Activated CD8-positive, alpha-beta memory T cell treated with anti-CD3 and anti-CD28 coated beads, Interleukin-2, amount 10 ng/mL, durations not matched to agents 7 days and 5 days (primary cell): ENCODE data around the gene RAPGEF3. TPM values are rescaled to one million over a fixed set of nuclear protein-coding genes. Genes with fewer than 3 reads are reported as not detected.

Experiments
- ATAC-seq: fragments of 150-1000 bp; cut with Tn5 transposase; one replicate; pipeline ENCODE4 v1.10.0; 2021; ENCODE audit warnings: moderate library complexity
- CTCF ChIA-PET: fragments of 350-600 bp; sonication (Branson Sonifier 250); formaldehyde crosslinking; loops from one replicate; lab custom pipeline; 2021; ENCODE audit warnings: antibody characterized with exemption; lab: Charles Lee
- DNase-seq: peaks from one replicate; pipeline ENCODE4 v3.0.0-alpha.2; 2020
- H3K27ac Mint-ChIP-seq: one replicate; pipeline ENCODE4 v1.8.0; 2021; ENCODE audit warnings: mild to moderate bottlenecking, mixed read lengths
- H3K27me3 Mint-ChIP-seq: one replicate; pipeline ENCODE4 v1.8.0; 2021; ENCODE audit warnings: mixed read lengths
- H3K36me3 Mint-ChIP-seq: one replicate; pipeline ENCODE4 v1.8.0; 2021; ENCODE audit warnings: mild to moderate bottlenecking, mixed read lengths
- H3K4me1 Mint-ChIP-seq: one replicate; pipeline ENCODE4 v1.8.0; 2021; ENCODE audit warnings: mixed read lengths
- H3K4me3 Mint-ChIP-seq: one replicate; pipeline ENCODE4 v1.8.0; 2021; ENCODE audit warnings: mild to moderate bottlenecking, moderate library complexity, mixed read lengths
- H3K9me3 Mint-ChIP-seq: one replicate; pipeline ENCODE4 v1.8.0; 2022; ENCODE audit warnings: low read depth, mixed read lengths
- total RNA-seq, 2 experiments: library from RNA; stranded (reverse); gene quantifications; one replicate each; pipeline ENCODE4 v1.2.3, GENCODE V29; 2021

The RAPGEF3 gene
- total RNA-seq, 2 experiments from 2014 or later: 1.5 to 1.9 TPM

- no peak overlapping the region for H3K4me3 Mint-ChIP-seq
- peaks cover 38% of the 10 kb centered on the region for H3K4me1 Mint-ChIP-seq
- H3K27ac Mint-ChIP-seq: peak overlapping the region; percentile 21
- CTCF ChIA-PET: interaction anchor here (0.6 to 19.5 kb wide), 17 partner anchors 10 to 610 kb away, joined by 3 to 954 read pairs (median 8); partner anchors contain the start of genes ENDOU, RAPGEF3 and RPAP3
- peaks cover 5% of the 10 kb centered on the region for H3K36me3 Mint-ChIP-seq
- no peaks in the 10 kb centered on the region for H3K9me3 Mint-ChIP-seq
- no peaks in the 10 kb centered on the region for H3K27me3 Mint-ChIP-seq
- peak; percentile 94 for DNase-seq
- ATAC-seq: peak; percentile 87
Measured at GRCh38 chr12:47779301-47779942, 20.7 kb upstream of the RAPGEF3 start.

DNA sequence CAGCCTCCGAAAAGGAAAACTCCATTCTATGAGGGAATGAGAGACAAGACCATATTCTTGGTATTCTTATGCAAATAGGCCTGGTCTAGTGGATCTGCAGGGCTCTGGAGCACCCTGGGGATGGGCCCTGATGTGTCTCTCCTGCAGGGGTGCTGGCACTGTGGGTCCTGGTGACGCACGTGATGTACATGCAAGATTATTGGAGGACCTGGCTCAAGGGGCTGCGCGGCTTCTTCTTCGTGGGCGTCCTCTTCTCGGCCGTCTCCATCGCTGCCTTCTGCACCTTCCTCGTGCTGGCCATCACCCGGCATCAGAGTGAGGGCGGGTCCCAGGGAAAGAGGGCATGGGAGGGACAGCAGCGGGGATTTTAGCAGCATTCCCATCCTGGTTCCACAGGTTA lies 20.2 kb upstream of the RAPGEF3 start:
- no peak overlapping the region for H3K4me3 Mint-ChIP-seq
- no peak for DNase-seq
- H3K36me3 Mint-ChIP-seq: peaks cover 4% of the 10 kb centered on the region
- CTCF ChIA-PET: interaction anchor here (0.5 to 19.5 kb wide), 17 partner anchors 11 to 609 kb away, joined by 3 to 954 read pairs (median 8); partner anchors contain the start of genes ENDOU, RAPGEF3 and RPAP3
- H3K4me1 Mint-ChIP-seq: peaks cover 44% of the 10 kb centered on the region
- no peaks in the 10 kb centered on the region for H3K9me3 Mint-ChIP-seq
- peak overlapping the region; percentile 36 for H3K27ac Mint-ChIP-seq
- no peak for ATAC-seq
- H3K27me3 Mint-ChIP-seq: no peaks in the 10 kb centered on the region

GRCh38 chr12:47777741-47778558 lies 19.3 kb upstream of the RAPGEF3 start:
- CTCF ChIA-PET: interaction anchor here (0.7 to 19.5 kb wide), 16 partner anchors 8 to 106 kb away, joined by 3 to 954 read pairs (median 9); partner anchors contain the start of genes ENDOU, RAPGEF3 and RPAP3
- no peak for ATAC-seq
- Mint-ChIP-seq H3K4me1 (peaks cover 48% of the 10 kb centered on the region), H3K4me3 (no peak overlapping the region), H3K27me3 (no peaks in the 10 kb centered on the region), H3K27ac (peak overlapping the region; percentile 6), H3K9me3 (no peaks in the 10 kb centered on the region), H3K36me3 (peaks cover 5% of the 10 kb centered on the region)
- DNase-seq: no peak

- peaks cover 5% of the 10 kb centered on the region for H3K27me3 Mint-ChIP-seq
- no peaks in the 10 kb centered on the region for H3K9me3 Mint-ChIP-seq
- peak overlapping the region; percentile 12 for H3K27ac Mint-ChIP-seq
- peaks cover 2% of the 10 kb centered on the region for H3K36me3 Mint-ChIP-seq
- CTCF ChIA-PET: interaction anchor here (0.9 to 19.5 kb wide), 9 partner anchors 9 to 107 kb away, joined by 4 to 954 read pairs (median 26); partner anchors contain the start of genes ENDOU, RAPGEF3 and RPAP3
- no peak overlapping the region for H3K4me3 Mint-ChIP-seq
- DNase-seq: no peak
- H3K4me1 Mint-ChIP-seq: peaks cover 50% of the 10 kb centered on the region
- no peak for ATAC-seq
Measured at GRCh38 chr12:47777151-47777550, 18.5 kb upstream of the RAPGEF3 start.

- Mint-ChIP-seq H3K4me3 (no peak overlapping the region), H3K4me1 (peaks cover 50% of the 10 kb centered on the region), H3K9me3 (no peaks in the 10 kb centered on the region), H3K36me3 (peaks cover 2% of the 10 kb centered on the region), H3K27ac (peak overlapping the region; percentile 40), H3K27me3 (peaks cover 9% of the 10 kb centered on the region)
- CTCF ChIA-PET: interaction anchor here (0.6 to 19.5 kb wide), 12 partner anchors 9 to 160 kb away, joined by 3 to 954 read pairs (median 5); partner anchors contain the start of genes ENDOU, RAPGEF3 and RPAP3
- ATAC-seq: no peak
- no peak for DNase-seq
Measured at GRCh38 chr12:47776471-47777143, 17.9 kb upstream of the RAPGEF3 start.

DNA sequence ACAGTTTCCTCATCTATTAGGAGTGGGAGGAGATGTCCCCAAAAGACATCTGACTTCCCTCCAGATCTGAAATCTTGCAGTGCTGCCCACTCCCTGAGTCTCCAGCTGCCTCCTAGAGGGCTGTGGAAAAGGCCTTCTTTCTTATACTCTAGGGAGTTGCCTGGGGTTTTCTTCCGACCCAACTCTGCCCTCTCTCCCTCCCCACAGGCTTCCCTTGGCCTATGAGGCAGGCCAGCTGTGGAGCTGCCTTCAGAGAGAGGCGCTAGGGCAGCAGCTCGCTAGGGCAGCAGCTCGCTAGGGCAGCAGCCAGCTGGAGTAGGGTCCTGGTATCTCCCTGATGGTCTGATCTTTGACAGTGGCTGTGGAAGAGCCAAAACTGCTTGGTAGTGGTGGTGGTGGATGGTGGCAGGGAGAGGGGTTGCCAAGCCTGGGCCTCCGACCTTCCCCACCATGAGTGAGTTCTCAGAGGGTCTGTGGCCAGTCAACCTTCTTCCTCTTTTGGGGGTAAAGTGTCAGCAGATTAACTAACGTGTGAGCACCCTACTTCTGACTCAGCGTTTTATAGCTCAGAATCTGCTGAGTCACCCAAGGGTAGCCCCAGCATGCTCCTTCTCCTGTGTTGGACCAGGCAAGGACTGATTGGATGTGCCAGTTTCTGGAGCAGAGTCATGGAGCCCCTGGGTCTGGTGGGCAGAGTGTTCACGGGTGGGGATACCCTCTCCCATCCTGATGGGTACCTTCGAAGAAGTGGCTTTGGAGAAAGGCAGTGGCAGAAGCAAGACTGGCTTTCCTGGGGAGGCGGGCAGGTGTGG lies 16.6 kb upstream of the RAPGEF3 start:
- Mint-ChIP-seq H3K4me3 (no peak overlapping the region), H3K4me1 (peaks cover 50% of the 10 kb centered on the region), H3K9me3 (no peaks in the 10 kb centered on the region), H3K27me3 (peaks cover 15% of the 10 kb centered on the region), H3K27ac (peak overlapping the region; percentile 50), H3K36me3 (peaks cover 2% of the 10 kb centered on the region)
- ATAC-seq: no peak
- peak; percentile 52 for DNase-seq
- CTCF ChIA-PET: interaction anchor here (0.5 to 19.5 kb wide), 10 partner anchors 8 to 418 kb away, joined by 3 to 954 read pairs (median 16); partner anchors contain the start of genes ENDOU, RAPGEF3 and RPAP3

- Mint-ChIP-seq H3K4me1 (peaks cover 50% of the 10 kb centered on the region), H3K27ac (no peak overlapping the region), H3K4me3 (no peak overlapping the region), H3K36me3 (peaks cover 2% of the 10 kb centered on the region), H3K9me3 (no peaks in the 10 kb centered on the region), H3K27me3 (peaks cover 15% of the 10 kb centered on the region)
- CTCF ChIA-PET: interaction anchor here (0.5 to 19.5 kb wide), 7 partner anchors 7 to 418 kb away, joined by 3 to 954 read pairs (median 105); partner anchors contain the start of genes ENDOU, RAPGEF3 and RPAP3
- no peak for ATAC-seq
- no peak for DNase-seq
Measured at GRCh38 chr12:47774663-47775062, 16.0 kb upstream of the RAPGEF3 start.

DNA sequence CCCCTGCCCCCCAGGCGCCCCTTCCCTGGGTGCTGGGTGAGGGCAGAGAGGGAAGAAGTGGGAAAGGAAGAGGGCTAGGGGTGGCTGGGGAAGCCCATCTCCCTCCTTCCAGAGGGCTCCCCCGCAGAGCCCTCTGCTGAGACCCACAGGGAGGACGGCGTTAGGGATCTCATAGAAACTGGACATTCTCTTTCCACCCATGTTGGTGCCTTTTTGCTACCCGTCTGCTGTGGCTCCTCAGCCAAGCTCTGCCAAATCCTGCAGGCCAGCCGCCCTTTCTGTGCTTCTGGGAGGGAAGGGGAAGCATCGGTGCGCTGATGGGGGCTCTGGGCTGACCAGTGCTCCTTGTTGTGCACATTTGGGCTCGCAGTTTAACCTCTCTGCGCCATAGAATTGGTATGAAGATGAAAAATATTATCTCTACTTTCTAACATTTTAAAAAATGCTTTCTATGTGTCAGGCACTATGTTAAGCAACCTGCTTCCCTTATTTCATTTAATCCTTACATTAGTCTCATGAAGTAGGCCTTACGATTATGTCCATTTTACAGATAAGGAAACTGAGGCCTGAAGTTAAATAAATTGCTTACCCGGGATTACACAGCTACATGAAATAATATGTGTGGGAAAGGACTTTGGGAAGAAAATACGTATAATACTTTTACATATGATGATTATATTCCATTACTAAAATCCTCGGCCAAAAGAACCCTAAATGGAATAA lies 15.3 kb upstream of the RAPGEF3 start:
- peaks cover 2% of the 10 kb centered on the region for H3K36me3 Mint-ChIP-seq
- DNase-seq (no peak), ATAC-seq (peak; percentile 13)
- no peaks in the 10 kb centered on the region for H3K9me3 Mint-ChIP-seq
- peaks cover 45% of the 10 kb centered on the region for H3K4me1 Mint-ChIP-seq
- CTCF ChIA-PET: interaction anchor here (1.3 to 19.5 kb wide), 7 partner anchors 6 to 60 kb away, joined by 3 to 954 read pairs (median 105); partner anchors contain the start of genes ENDOU, RAPGEF3 and RPAP3
- peaks cover 15% of the 10 kb centered on the region for H3K27me3 Mint-ChIP-seq
- H3K27ac Mint-ChIP-seq: peak overlapping the region; percentile 79
- H3K4me3 Mint-ChIP-seq: peak overlapping the region; percentile 87

DNA sequence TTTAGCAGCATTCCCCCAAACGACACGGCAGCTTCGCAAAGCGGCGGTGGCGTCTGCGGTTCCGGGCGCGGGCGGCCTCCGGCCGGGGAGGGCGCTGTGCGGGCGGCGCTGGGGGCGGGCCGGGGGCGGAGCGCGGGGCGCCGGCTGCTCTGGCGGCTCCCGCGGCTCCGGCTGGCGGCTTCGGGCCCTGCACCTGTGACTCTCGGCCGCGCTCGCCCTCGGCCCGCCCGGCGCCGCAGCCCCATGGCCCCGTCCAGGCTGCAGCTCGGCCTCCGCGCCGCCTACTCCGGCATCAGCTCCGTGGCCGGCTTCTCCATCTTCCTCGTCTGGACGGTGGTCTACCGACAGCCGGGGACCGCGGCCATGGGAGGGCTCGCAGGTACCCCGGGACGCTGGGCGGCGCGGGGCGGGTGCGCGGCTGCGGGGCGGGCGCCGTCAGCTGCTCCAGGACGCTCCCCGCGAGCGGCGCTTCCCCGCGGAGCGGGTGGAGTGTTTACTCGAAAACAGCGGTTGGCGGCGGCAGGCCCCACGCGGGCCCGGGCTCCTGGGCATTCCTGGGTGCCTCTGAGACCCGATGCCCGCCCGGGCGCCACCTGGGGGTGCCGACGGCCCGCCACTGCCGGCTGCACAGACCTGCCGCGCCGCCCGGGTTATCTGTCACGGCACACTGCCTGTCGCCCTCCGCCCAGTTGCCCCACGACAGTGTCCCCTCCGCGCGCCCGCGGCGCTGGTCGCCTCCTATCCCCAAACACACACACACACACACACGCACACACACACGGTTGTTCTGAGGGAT lies 14.6 kb upstream of the RAPGEF3 start, which contains the start of gene SLC48A1:
SLC48A1 (plus strand) TSS at position 177 of the 796 bp plus-strand sequence; CDS start at position 244, 67 bp downstream.
- H3K4me1 Mint-ChIP-seq: peaks cover 41% of the 10 kb centered on the region
- CTCF ChIA-PET: interaction anchor here (0.8 to 19.5 kb wide), 8 partner anchors 22 to 122 kb away, joined by 3 to 954 read pairs (median 6); partner anchors contain the start of genes ENDOU, RAPGEF3 and RPAP3
- H3K4me3 Mint-ChIP-seq: peak within 1 kb of the TSS; percentile 87
- peaks cover 15% of the 10 kb centered on the region for H3K27me3 Mint-ChIP-seq
- H3K36me3 Mint-ChIP-seq: peaks cover 2% of the 10 kb centered on the region
- DNase-seq (peak; percentile 69), ATAC-seq (peak; percentile 84)
- no peaks in the 10 kb centered on the region for H3K9me3 Mint-ChIP-seq
- H3K27ac Mint-ChIP-seq: peak within 1 kb of the TSS; percentile 79

GRCh38 chr12:47772738-47773061 lies 14.0 kb upstream of the RAPGEF3 start:
- H3K27ac Mint-ChIP-seq: no peak overlapping the region
- ATAC-seq: no peak
- H3K4me3 Mint-ChIP-seq: peak overlapping the region; percentile 68

More at GRCh38 chr12:47772738-47773061, 14.0 kb upstream of the RAPGEF3 start:
- Mint-ChIP-seq H3K27me3 (peaks cover 15% of the 10 kb centered on the region), H3K36me3 (peaks cover 2% of the 10 kb centered on the region), H3K9me3 (no peaks in the 10 kb centered on the region), H3K4me1 (peaks cover 38% of the 10 kb centered on the region)
- no peak for DNase-seq
- CTCF ChIA-PET: interaction anchor here (0.8 to 19.5 kb wide), 8 partner anchors 22 to 121 kb away, joined by 3 to 954 read pairs (median 6); partner anchors contain the start of genes ENDOU, RAPGEF3 and RPAP3
